T-helper 17 cell (primary cell): Measurements from ENCODE around the gene KANSL3. TPM values are rescaled to one million over a fixed set of nuclear protein-coding genes. Genes with fewer than 3 reads are reported as not detected.
A peak's percentile ranks its signal among the peaks of the same experiment; 100 is the strongest.

Experiments used
- ATAC-seq: fragments of 150-1000 bp; cut with Tn5 transposase; 2 replicates; pipeline ENCODE4 v1.10.0; 2021; ENCODE audit warnings: mild to moderate bottlenecking, moderate library complexity
- DNase-seq, 3 donors: peaks; one replicate each; pipeline versions ENCODE4 v3.0.0 to v3.0.0-alpha.2; 2020 to 2021
- H3K9me3 ChIP-seq: one replicate; pipeline ENCODE4 v1.7.0; 2013; ENCODE audit warnings: low read length, mild to moderate bottlenecking; ENCODE audit not compliant: control insufficient read depth, poor library complexity, severe bottlenecking
- H3K27ac Mint-ChIP-seq: one replicate; pipeline ENCODE4 v1.8.0; 2022; ENCODE audit warnings: mild to moderate bottlenecking, moderate library complexity, mixed read lengths
- H3K27me3 Mint-ChIP-seq: one replicate; pipeline ENCODE4 v1.8.0; 2022; ENCODE audit warnings: mixed read lengths
- H3K36me3 Mint-ChIP-seq: one replicate; pipeline ENCODE4 v1.8.0; 2022; ENCODE audit warnings: low read depth, mixed read lengths
- H3K4me1 Mint-ChIP-seq: one replicate; pipeline ENCODE4 v1.8.0; 2022; ENCODE audit warnings: mild to moderate bottlenecking, mixed read lengths
- H3K4me3 Mint-ChIP-seq: one replicate; pipeline ENCODE4 v1.8.0; 2022; ENCODE audit warnings: mild to moderate bottlenecking, moderate library complexity, mixed read lengths
- total RNA-seq, 4 donors: library from RNA in 2 of 4; stranded (reverse) in 2 of 4; gene quantifications; one replicate each; pipeline ENCODE4 v1.2.3 and lab custom pipeline; 2022 to 2026

Gene KANSL3
- total RNA-seq (10 to 100 TPM; 57.4 to 61.2 TPM), total RNA-seq (lab: John Stamatoyannopoulos, UW) (91.3 to 135 reads per million in 2 donors)

DNA sequence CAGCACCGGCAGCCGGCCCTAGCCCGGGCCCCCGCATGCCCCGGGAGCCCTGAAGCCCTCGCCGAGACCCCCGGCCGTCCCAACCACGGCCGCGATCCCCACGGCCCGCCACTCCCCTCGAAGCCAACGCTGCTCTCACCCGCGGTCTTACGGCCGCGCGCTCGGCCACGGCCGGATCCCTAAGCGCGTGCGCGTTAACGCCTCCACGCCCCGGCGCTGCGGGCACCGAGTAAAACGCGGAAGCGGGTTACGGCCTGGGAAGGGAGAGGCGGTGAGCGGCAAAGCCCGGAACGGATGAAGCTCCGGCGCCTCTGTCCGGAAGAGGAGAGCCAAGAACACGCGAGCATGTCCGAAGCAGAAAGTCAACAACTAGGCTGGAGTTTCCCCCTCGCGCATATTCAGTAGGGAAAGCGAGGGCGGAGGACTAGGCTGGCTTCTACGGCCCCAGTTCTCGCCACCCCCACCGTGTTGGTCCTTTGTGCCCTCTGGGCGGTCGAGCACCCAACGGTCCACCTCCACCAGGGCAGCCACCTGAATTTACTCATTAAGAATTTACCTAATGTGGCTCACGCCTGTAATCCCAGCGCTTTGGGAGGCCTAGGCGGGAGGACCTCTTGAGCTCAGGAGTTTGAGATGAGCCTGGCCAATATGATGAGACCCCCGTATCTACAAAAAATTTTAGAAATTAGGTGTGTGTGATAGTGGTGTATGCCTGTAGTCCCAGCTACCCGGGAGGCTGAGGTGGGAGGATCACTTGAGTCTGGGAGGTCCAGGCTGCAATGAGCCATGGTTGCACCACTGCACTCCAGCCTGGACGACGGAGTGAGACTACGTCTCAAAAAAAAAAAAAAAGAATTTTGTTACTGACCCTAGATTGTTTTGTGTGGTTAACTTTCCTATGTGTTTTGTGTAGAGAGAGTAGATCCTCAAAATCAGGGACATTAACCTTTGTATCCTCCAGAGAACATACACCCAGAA lies at the start of gene KANSL3:
Gene KANSL3 (minus strand): TSS at position 169 of the 978 bp plus-strand sequence. CDS start 1,177 bp downstream, outside the sequence.
- H3K27ac Mint-ChIP-seq = peak within 1 kb of the TSS; percentile 94
- DNase-seq = peak; percentile 79 to 90 (median 83)
- H3K4me3 Mint-ChIP-seq = peak within 1 kb of the TSS; percentile 92
- peaks cover 6% of the 10 kb centered on the region for H3K36me3 Mint-ChIP-seq
- no peaks in the 10 kb centered on the region for H3K27me3 Mint-ChIP-seq
- H3K9me3 ChIP-seq = no peaks in the 10 kb centered on the region
- H3K4me1 Mint-ChIP-seq = peaks cover 33% of the 10 kb centered on the region
- peak; percentile 87 for ATAC-seq

DNA sequence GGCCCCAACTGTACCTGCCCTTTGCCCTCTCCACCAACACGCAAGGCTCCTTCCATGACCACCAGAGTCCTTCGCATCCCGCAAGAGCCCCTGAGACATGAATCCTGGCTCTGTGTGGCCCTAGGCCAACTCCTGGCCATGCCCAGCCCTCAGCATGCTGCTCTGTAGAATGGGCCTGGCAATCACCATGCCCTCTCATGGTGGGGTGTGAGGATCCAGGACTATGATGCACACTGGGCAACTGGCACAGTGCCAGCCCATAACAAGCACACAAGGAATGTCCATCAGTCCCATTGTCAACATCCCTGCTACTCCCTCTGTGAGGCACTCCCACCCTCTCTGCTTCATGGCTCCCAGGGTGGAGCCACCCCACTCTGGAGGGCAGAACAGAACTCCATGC lies 49.2 kb upstream of the KANSL3 start:
- ATAC-seq = no peak
- Mint-ChIP-seq H3K36me3 (peaks cover 3% of the 10 kb centered on the region), H3K27me3 (peaks cover 14% of the 10 kb centered on the region), H3K4me3 (no peak overlapping the region), H3K4me1 (no peaks in the 10 kb centered on the region), H3K27ac (no peak overlapping the region)
- no peak for DNase-seq
- H3K9me3 ChIP-seq = no peaks in the 10 kb centered on the region

DNA sequence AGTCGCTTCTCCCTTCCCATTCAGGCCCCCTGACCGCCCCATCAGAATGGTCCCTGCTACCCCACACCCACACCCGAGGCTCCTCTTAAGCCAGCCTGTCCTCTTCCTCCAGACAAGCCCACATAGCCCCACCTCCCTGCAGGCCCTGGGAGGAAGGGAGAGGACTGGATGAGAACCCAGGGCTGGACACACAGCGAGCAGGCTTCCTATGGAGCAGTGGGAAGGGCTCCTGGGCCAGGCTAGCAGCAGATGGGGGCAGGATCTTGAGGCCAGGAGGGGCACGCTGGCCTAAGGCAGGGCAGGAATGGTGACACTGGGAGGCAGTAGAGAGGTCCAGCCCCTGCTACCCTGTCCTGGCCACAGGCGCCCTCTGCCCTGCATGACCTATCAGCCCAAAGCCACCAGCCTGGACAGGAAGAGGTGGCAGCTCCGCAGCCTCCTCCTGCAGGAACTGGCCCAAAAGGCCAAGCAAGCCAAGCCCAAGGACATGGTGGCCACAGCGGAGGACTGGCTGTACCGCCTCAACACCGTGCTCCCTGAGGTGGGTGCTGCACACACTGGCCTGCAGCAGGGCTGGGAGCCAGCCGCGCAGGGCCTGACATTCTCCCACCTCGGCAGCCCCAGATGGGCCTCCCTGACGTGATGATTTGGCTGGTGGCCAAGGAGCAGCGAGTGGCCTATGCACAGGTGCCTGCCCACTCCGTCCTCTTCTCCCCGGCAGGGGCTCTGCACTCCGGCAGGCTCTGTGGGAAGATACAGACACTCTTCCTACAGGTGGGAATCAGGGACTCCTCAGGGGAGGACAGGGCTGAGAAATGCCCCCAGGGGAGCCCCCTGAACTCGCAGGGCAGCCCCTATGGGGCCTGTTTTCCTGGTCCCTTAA lies 47.7 kb upstream of the KANSL3 start:
- ATAC-seq = no peak
- Mint-ChIP-seq H3K36me3 (peaks cover 3% of the 10 kb centered on the region), H3K4me1 (no peaks in the 10 kb centered on the region), H3K27me3 (peaks cover 14% of the 10 kb centered on the region), H3K27ac (no peak overlapping the region), H3K4me3 (no peak overlapping the region)
- no peaks in the 10 kb centered on the region for H3K9me3 ChIP-seq
- DNase-seq = no peak

DNA sequence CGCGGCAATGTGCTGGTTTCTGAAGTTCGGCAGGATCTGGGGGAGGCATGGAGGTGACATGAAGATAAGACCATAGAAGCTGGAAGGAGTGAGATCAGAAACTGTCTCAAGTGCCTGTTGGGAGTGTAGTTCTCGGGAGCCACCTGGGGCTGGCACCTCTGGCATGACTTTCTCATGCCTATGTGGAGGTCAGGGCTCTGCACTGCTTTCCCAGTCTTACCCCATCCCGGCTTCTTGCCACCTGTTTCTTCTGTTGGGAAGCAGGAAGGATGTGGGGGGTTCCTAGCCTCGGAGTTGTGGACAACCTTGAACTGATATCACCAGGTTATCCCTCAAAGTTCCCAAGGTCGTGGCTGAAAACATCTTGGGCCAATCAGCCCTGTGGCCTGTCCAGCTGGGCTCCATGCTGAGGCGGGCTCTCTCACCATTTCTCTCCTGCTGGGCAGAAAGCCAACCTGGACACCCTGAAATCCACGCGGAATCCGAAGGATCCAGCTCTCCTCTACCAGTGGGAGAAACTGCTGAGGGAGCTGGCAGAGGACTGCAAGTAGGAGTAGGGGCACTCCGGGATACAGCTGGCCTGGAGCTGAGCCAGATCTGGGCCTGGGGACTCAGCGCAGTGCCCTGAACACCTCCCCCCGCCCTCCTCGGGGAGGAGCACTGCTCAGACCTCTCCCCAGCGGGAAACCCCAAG lies 46.9 kb upstream of the KANSL3 start:
- no peaks in the 10 kb centered on the region for H3K9me3 ChIP-seq
- no peak for ATAC-seq
- Mint-ChIP-seq H3K27me3 (peaks cover 20% of the 10 kb centered on the region), H3K4me1 (no peaks in the 10 kb centered on the region), H3K27ac (no peak overlapping the region), H3K36me3 (peaks cover 7% of the 10 kb centered on the region), H3K4me3 (no peak overlapping the region)
- DNase-seq = no peak

DNA sequence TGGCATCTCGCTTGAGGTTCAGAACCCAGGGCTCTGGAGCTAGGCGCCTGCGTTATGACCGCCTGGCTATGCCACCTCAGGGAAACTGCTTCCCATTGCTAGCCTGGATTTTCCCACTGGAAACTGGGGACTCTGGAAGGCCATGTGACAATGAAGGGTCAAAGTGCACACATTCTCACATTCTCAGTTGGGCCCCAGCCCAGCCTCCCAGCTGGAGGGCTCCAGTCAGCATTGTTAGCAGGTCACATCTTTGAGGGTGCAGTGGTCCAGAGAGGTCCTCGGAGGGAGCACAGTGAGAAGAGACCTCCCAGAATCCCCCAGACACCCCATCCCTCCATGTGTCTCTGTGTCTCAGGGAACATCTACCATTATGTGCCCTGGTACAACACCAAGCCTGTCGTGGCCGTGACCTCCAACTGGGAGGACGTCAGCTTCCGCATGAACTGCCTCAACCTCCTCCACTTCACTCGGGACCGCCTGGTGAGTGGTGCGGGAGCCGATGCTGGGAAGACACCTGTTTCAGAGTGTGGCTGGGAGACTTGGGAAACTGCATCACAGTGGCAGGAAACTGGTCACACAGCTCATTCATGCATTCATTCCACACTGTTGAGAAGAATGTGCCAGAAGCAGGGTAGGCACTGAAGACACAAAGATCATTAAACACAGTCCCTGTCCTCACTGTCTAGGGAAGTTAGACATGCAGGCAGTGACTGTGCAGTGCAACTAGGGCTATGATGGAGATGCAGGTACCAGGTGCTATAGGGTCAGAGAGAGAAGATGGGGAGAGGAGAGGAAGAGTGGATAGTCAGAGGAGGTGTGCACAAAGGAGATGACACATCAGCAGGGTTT lies 46.1 kb upstream of the KANSL3 start:
- Mint-ChIP-seq H3K36me3 (peaks cover 7% of the 10 kb centered on the region), H3K4me3 (no peak overlapping the region), H3K4me1 (peaks cover 4% of the 10 kb centered on the region), H3K27me3 (peaks cover 27% of the 10 kb centered on the region), H3K27ac (no peak overlapping the region)
- DNase-seq (no peak), ATAC-seq (no peak)
- no peaks in the 10 kb centered on the region for H3K9me3 ChIP-seq

DNA sequence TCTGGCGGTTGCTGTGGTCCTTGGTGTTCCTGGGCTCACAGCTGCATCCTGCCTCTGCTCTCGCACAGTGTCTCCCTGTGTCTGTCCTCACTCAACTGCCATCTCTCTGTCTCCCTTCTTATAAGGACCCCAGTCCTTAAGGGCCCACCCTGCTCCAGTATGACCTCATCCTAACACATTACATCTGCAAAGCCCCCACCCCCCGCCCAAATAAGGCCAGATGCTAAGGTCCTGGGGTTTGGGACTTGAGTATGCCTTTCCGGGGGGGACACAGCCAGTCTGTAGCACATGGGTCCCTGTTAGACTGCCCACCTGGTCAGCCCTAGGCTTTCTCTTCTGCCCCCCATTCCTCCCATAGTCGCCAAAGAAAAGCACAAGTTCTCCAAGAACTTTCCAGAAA lies 45.2 kb upstream of the KANSL3 start:
- ATAC-seq (no peak), DNase-seq (no peak)
- peaks cover 4% of the 10 kb centered on the region for H3K4me1 Mint-ChIP-seq
- H3K36me3 Mint-ChIP-seq = peaks cover 7% of the 10 kb centered on the region
- H3K9me3 ChIP-seq = no peaks in the 10 kb centered on the region
- peaks cover 27% of the 10 kb centered on the region for H3K27me3 Mint-ChIP-seq
- H3K27ac Mint-ChIP-seq = no peak overlapping the region
- no peak overlapping the region for H3K4me3 Mint-ChIP-seq

DNA sequence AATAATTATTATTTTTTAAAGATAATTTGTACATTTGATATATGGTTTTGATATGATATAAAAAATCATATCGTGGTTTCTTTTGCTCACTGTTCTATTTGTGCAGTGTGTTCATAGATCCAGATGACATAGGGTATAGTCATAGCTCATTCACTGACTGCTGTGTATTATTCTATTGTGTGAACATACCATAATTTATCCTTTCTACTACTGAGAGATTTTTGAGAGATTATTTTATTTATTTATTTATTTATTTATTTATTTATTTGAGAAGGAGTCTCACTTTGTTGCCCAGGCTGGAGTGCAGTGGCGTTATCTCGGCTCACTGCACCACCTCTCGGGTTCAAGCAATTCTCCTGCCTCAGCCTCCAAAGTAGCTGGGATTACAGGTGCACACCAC lies 43.4 kb upstream of the KANSL3 start:
- Mint-ChIP-seq H3K27ac (no peak overlapping the region), H3K4me1 (peaks cover 4% of the 10 kb centered on the region), H3K27me3 (peaks cover 27% of the 10 kb centered on the region), H3K4me3 (no peak overlapping the region), H3K36me3 (peaks cover 7% of the 10 kb centered on the region)
- no peaks in the 10 kb centered on the region for H3K9me3 ChIP-seq
- no peak for DNase-seq
- no peak for ATAC-seq

DNA sequence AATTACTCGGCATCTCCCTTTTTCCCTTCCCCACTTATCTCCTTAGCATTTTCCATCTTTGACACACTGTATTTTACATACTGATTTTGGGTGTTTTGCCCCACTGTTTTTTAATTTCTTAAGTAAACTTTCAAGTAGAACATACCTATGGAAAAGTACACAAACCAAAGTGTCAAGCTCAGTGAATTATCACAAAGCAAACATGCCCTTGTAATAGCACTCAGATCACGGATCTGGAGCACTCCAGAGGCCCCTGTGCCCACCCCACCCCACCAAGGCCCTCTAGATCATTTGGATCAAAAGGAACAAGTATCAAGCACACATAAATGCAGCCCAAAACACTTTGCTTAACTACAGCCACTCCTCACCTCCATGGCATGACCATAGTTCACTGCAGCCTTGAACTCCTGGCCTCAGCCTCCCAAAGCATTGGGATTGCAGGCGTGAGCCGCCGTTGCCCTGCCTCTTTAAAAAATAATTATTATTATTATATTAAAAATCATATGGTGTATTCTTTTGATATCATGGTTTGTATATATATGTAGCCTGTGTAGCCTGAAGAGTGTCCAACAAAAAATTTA lies 42.5 kb upstream of the KANSL3 start:
- no peaks in the 10 kb centered on the region for H3K9me3 ChIP-seq
- no peak for ATAC-seq
- Mint-ChIP-seq H3K27me3 (peaks cover 27% of the 10 kb centered on the region), H3K4me1 (peaks cover 4% of the 10 kb centered on the region), H3K36me3 (peaks cover 7% of the 10 kb centered on the region), H3K27ac (peak overlapping the region; percentile 88), H3K4me3 (no peak overlapping the region)
- no peak for DNase-seq

DNA sequence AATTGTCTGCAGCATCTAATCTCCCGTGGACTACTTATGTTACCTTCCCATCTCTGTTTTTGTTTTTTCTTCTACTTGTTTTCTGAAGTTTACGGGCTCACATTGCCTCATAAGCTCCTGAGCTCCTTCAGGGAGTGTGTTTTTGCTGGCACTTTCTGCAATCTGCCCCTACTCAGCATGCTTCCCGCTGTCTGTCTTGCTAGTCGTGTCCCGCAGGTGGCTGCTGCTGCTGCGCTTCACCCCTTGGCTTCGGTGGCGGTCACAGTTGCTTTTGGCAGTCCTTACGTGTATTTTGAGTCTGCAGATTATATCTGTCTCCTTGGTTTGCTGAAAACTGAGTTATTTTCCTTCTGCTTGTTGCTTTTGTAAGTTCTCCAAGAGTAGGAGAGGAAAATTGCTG lies 41.7 kb upstream of the KANSL3 start:
- peaks cover 4% of the 10 kb centered on the region for H3K4me1 Mint-ChIP-seq
- ATAC-seq (no peak), DNase-seq (no peak)
- peaks cover 7% of the 10 kb centered on the region for H3K36me3 Mint-ChIP-seq
- H3K27ac Mint-ChIP-seq = peak overlapping the region; percentile 88
- H3K4me3 Mint-ChIP-seq = no peak overlapping the region
- no peaks in the 10 kb centered on the region for H3K9me3 ChIP-seq
- peaks cover 25% of the 10 kb centered on the region for H3K27me3 Mint-ChIP-seq

DNA sequence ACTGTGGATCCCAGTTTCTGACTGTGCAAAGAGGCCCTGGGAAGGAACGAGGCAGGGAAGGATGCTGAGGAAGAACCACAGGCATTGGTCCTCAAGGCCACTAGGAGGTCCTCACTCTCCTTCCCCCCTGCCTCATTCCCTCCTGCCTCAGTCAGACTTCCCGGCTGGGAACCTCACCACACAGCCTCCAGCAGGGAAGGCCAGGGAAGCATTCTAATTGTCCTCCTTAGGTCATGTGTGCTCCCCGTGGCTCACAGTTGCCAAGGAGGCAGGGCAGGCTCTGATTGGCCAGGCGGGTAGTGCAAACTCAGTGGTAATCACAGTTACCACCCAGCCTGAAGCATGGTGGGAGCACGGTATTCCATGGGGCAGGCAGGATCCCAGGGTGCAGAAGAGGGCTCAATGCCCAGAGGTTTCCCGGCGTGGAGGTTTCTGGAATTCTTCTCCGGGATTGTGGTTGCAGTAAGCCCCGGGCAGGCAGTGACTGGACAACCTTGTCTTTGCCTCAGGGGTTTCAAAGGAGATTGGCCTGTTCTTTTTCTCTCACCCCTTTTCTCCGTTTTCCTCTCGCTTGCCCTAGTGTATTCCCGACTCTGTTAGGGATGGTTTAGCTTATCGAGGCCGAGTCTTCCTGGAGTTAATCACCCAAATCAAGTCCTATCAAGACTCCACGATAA lies 31.6 kb upstream of the KANSL3 start:
- Mint-ChIP-seq H3K36me3 (no peaks in the 10 kb centered on the region), H3K4me3 (no peak overlapping the region), H3K4me1 (peaks cover 4% of the 10 kb centered on the region), H3K27ac (no peak overlapping the region), H3K27me3 (peaks cover 10% of the 10 kb centered on the region)
- no peaks in the 10 kb centered on the region for H3K9me3 ChIP-seq
- no peak for DNase-seq
- ATAC-seq = no peak

DNA sequence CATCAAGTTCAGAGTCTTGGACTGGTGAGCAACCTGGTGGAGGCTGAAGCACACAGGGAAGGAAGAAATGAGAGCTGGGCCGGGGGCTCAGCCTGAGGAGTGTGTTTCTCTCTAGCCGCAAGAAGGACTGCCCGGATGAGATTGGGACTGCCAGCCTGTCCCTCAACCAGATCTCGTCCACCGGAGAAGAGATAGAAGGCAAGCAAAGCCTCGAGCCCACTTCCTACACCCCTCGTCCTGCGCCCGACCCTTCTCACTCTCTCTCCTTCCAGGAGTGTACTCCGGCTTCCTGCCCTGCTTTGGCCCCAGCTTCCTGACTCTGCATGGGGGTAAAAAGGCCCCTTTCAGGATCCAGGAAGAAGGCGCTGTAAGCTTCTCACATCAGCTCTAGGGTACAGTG lies 30.7 kb upstream of the KANSL3 start:
- Mint-ChIP-seq H3K36me3 (no peaks in the 10 kb centered on the region), H3K4me1 (peaks cover 4% of the 10 kb centered on the region), H3K27ac (peak overlapping the region; percentile 14), H3K4me3 (no peak overlapping the region), H3K27me3 (peaks cover 10% of the 10 kb centered on the region)
- no peaks in the 10 kb centered on the region for H3K9me3 ChIP-seq
- DNase-seq = no peak
- no peak for ATAC-seq
